ENCODE data around the gene SLC5A9. TPM values are rescaled to one million over a fixed set of nuclear protein-coding genes. Genes with fewer than 3 reads are reported as not detected.

SLC5A9 gene
- polyA plus RNA-seq, 3 donors = 0.15 to 0.42 (median 0.28) TPM

GRCh38 chr1:48194801-48195200 is 27.7 kb upstream of the SLC5A9 start:
- Mint-ChIP-seq H3K9me3 (peaks cover 0 to 14% (median 5%) of the 10 kb centered on the region in 7 donors), H3K36me3 (no peaks in the 10 kb centered on the region), H3K27me3 (ENCODE audit: low read depth in 3 of 3) (peaks cover 2 to 21% (median 9%) of the 10 kb centered on the region in 3 donors), H3K4me3 (no peak overlapping the region), H3K27ac (no peak overlapping the region), H3K4me1 (peaks cover 11% of the 10 kb centered on the region)
- no peak overlapping the region for H3K27ac ChIP-seq (ENCODE audit: low read depth in 1 of 2, low read length in 2 of 2)
- H3K9me3 ChIP-seq (replicated peaks in 1 of 2; ENCODE audit: control insufficient read depth in 1 of 2, insufficient read depth in 1 of 2, low read length in 2 of 2) = no peaks in the 10 kb centered on the region
- no peak for DNase-seq
- H3K27me3 ChIP-seq (ENCODE audit: control insufficient read depth in 2 of 2, insufficient read depth in 2 of 2, low read length in 2 of 2) = peaks cover 0 to 5% of the 10 kb centered on the region in 2 donors
- H3K4me2 ChIP-seq (replicated peaks; ENCODE audit: extremely low read depth, low read length, poor library complexity, severe bottlenecking) = no peak overlapping the region
- no CpG with 5 or more reads among the region's 2 CpGs for WGBS (ENCODE audit: insufficient coverage)
- H4K20me1 ChIP-seq (ENCODE audit: insufficient read depth, low read length) = no peaks in the 10 kb centered on the region
- H3K4me1 ChIP-seq (ENCODE audit: control insufficient read depth in 1 of 2, insufficient read depth in 2 of 2, low read length in 2 of 2) = peaks cover 11 to 13% of the 10 kb centered on the region in 2 donors
- H3K9ac ChIP-seq (ENCODE audit: insufficient read depth, low read length, poor library complexity, severe bottlenecking) = no peak overlapping the region
- intact Hi-C loops (cut with micrococcal nuclease) = no loop called here
- no peaks in the 10 kb centered on the region for H3K36me3 ChIP-seq (replicated peaks in 1 of 2; ENCODE audit: control insufficient read depth in 1 of 2, insufficient read depth in 2 of 2, low read length in 2 of 2)
- no peak overlapping the region for H3K4me3 ChIP-seq (replicated peaks in 1 of 3; ENCODE audit: low read depth in 2 of 3, low read length in 3 of 3)
- H3K79me2 ChIP-seq (ENCODE audit: insufficient read depth, low read length) = no peaks in the 10 kb centered on the region
- H2AFZ ChIP-seq (ENCODE audit: insufficient read depth, low read depth, low read length, poor library complexity, severe bottlenecking) = no peak overlapping the region
- TF ChIP-seq, protein P1, sequence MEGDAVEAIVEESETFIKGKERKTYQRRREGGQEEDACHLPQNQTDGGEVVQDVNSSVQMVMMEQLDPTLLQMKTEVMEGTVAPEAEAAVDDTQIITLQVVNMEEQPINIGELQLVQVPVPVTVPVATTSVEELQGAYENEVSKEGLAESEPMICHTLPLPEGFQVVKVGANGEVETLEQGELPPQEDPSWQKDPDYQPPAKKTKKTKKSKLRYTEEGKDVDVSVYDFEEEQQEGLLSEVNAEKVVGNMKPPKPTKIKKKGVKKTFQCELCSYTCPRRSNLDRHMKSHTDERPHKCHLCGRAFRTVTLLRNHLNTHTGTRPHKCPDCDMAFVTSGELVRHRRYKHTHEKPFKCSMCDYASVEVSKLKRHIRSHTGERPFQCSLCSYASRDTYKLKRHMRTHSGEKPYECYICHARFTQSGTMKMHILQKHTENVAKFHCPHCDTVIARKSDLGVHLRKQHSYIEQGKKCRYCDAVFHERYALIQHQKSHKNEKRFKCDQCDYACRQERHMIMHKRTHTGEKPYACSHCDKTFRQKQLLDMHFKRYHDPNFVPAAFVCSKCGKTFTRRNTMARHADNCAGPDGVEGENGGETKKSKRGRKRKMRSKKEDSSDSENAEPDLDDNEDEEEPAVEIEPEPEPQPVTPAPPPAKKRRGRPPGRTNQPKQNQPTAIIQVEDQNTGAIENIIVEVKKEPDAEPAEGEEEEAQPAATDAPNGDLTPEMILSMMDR (IDR thresholded peaks at IDR 0.05) = no peak

GRCh38 chr1:48196237-48196636 is 26.3 kb upstream of the SLC5A9 start:
- no peak overlapping the region for H2AFZ ChIP-seq (ENCODE audit: insufficient read depth, low read depth, low read length, poor library complexity, severe bottlenecking)
- H3K27me3 Mint-ChIP-seq (ENCODE audit: low read depth in 3 of 3) = peaks cover 5 to 25% (median 11%) of the 10 kb centered on the region in 3 donors

More at GRCh38 chr1:48196237-48196636, 26.3 kb upstream of the SLC5A9 start:
- peaks cover 11 to 13% of the 10 kb centered on the region in 2 donors for H3K4me1 ChIP-seq (ENCODE audit: control insufficient read depth in 1 of 2, insufficient read depth in 2 of 2, low read length in 2 of 2)
- peak; percentile 10 to 57 (median 34) for DNase-seq
- Mint-ChIP-seq H3K9me3 (peaks cover 0 to 6% (median 3%) of the 10 kb centered on the region in 7 donors), H3K36me3 (no peaks in the 10 kb centered on the region), H3K27ac (peak overlapping the region in 1 of 7 donors; percentile 16), H3K4me3 (peak overlapping the region in 1 of 2 donors; percentile 33), H3K4me1 (peaks cover 11% of the 10 kb centered on the region)
- H3K9ac ChIP-seq (ENCODE audit: insufficient read depth, low read length, poor library complexity, severe bottlenecking) = no peak overlapping the region
- H3K27ac ChIP-seq (ENCODE audit: low read depth in 1 of 2, low read length in 2 of 2) = no peak overlapping the region
- no peaks in the 10 kb centered on the region for H3K79me2 ChIP-seq (ENCODE audit: insufficient read depth, low read length)
- intact Hi-C loops (cut with micrococcal nuclease) = no loop called here
- no peak overlapping the region for H3K4me2 ChIP-seq (replicated peaks; ENCODE audit: extremely low read depth, low read length, poor library complexity, severe bottlenecking)
- H3K27me3 ChIP-seq (ENCODE audit: control insufficient read depth in 2 of 2, insufficient read depth in 2 of 2, low read length in 2 of 2) = peaks cover 0 to 8% of the 10 kb centered on the region in 2 donors
- no peaks in the 10 kb centered on the region for H3K36me3 ChIP-seq (replicated peaks in 1 of 2; ENCODE audit: control insufficient read depth in 1 of 2, insufficient read depth in 2 of 2, low read length in 2 of 2)
- no peak overlapping the region for H3K4me3 ChIP-seq (replicated peaks in 1 of 3; ENCODE audit: low read depth in 2 of 3, low read length in 3 of 3)
- H4K20me1 ChIP-seq (ENCODE audit: insufficient read depth, low read length) = no peaks in the 10 kb centered on the region
- TF ChIP-seq, protein P1 (IDR thresholded peaks at IDR 0.05) = no peak
- WGBS (ENCODE audit: insufficient coverage) = no CpG with 5 or more reads among the region's 7 CpGs
- H3K9me3 ChIP-seq (replicated peaks in 1 of 2; ENCODE audit: control insufficient read depth in 1 of 2, insufficient read depth in 1 of 2, low read length in 2 of 2) = no peaks in the 10 kb centered on the region
